SK-N-SH (cell line): Measurements from ENCODE around the gene ADAMTSL1. TPM values are rescaled to one million over a fixed set of nuclear protein-coding genes. Genes with fewer than 3 reads are reported as not detected.

Experiments
- CTCF ChIA-PET: fragments of 300-600, 350-600 bp; formaldehyde crosslinking; extraction: SDS; loops from one replicate; lab custom pipeline; 2021; lab: Yijun Ruan, JAX
- POLR2A ChIA-PET: fragments of 350-600 bp; sonication (Branson Sonifier 250); formaldehyde crosslinking; extraction: SDS; loops from one replicate; lab custom pipeline; 2020; ENCODE audit warnings: antibody characterized with exemption, inconsistent platforms; lab: Yijun Ruan, JAX
- DNase-seq: peaks from one replicate; pipeline ENCODE4 v3.0.0; 2012
- H2AFZ ChIP-seq: fragments of 200-600 bp; sonication (generic); 2 replicates; pipeline ENCODE4 v1.8.1; 2016; ENCODE audit warnings: antibody characterized with exemption, mild to moderate bottlenecking, low read depth
- H3F3A ChIP-seq: fragments of 200-600 bp; sonication (generic); replicated peaks from 2 replicates; pipeline ENCODE3; 2016; ENCODE audit warnings: antibody characterized with exemption, mild to moderate bottlenecking; ENCODE audit not compliant: insufficient read depth
- H3K27ac ChIP-seq, 2 experiments: fragments of 200-500 bp in 1 of 2; fragments of 200-600 bp in 1 of 2; sonication (Bioruptor generic) in 1 of 2; sonication (generic), shearing (Covaris generic) in 1 of 2; 2 replicates each; pipeline versions ENCODE4 v1.5.1 to v1.6.1; 2014 to 2016; ENCODE audit warnings: low read depth in 2 of 2, inconsistent platforms in 1 of 2, low read length in 1 of 2, mild to moderate bottlenecking in 1 of 2, mixed read lengths in 1 of 2
- H3K27me3 ChIP-seq: fragments of 200-600 bp; sonication (generic), shearing (Covaris generic); 2 replicates; pipeline ENCODE4 v1.6.1; 2016; ENCODE audit warnings: mixed run types; ENCODE audit not compliant: insufficient read depth
- H3K36me3 ChIP-seq, 2 experiments: fragments of 200-500 bp in 1 of 2; fragments of 200-600 bp in 1 of 2; sonication (Bioruptor generic) in 1 of 2; sonication (generic) in 1 of 2; replicated peaks in 1 of 2; 2 replicates each; pipeline versions ENCODE3 to v1.5.1; 2014 to 2016; ENCODE audit warnings: low read length in 1 of 2, mild to moderate bottlenecking in 1 of 2; ENCODE audit not compliant: insufficient read depth in 2 of 2, control insufficient read depth in 1 of 2
- H3K4me1 ChIP-seq, 2 experiments: fragments of 200-500 bp in 1 of 2; fragments of 200-600 bp in 1 of 2; sonication (Bioruptor generic) in 1 of 2; sonication (generic), shearing (Covaris generic) in 1 of 2; 2 replicates each; pipeline versions ENCODE4 v1.5.1 to v1.6.1; 2014 to 2016; ENCODE audit warnings: low read depth in 1 of 2, low read length in 1 of 2, mixed run types in 1 of 2; ENCODE audit not compliant: insufficient read depth in 2 of 2, control insufficient read depth in 1 of 2
- H3K4me2 ChIP-seq: fragments of 200-600 bp; sonication (generic), shearing (Covaris generic); 2 replicates; pipeline ENCODE4 v1.6.1; 2017; ENCODE audit warnings: mixed run types
- H3K4me3 ChIP-seq, 2 experiments: fragments of 200-500 bp in 1 of 2; fragments of 200-600 bp in 1 of 2; sonication (Bioruptor generic) in 1 of 2; sonication (generic), shearing (Covaris generic) in 1 of 2; 2 replicates each; pipeline versions ENCODE4 v1.5.1 to v1.8.1; 2014 to 2016; ENCODE audit warnings: low read depth in 2 of 2, inconsistent platforms in 1 of 2, low read length in 1 of 2, mild to moderate bottlenecking in 1 of 2, mixed read lengths in 1 of 2, moderate library complexity in 1 of 2
- H3K79me2 ChIP-seq: fragments of 200-600 bp; sonication (generic); 2 replicates; pipeline ENCODE4 v1.8.1; 2017; ENCODE audit warnings: mild to moderate bottlenecking; ENCODE audit not compliant: insufficient read depth
- H3K9ac ChIP-seq: fragments of 200-600 bp; sonication (generic); 2 replicates; pipeline ENCODE4 v1.6.1; 2017; ENCODE audit warnings: mixed run types
- H3K9me2 ChIP-seq: fragments of 200-600 bp; sonication (generic); 2 replicates; pipeline ENCODE4 v1.6.1; 2017; ENCODE audit warnings: mixed run types
- H3K9me3 ChIP-seq: fragments of 200-600 bp; sonication (generic); 2 replicates; pipeline ENCODE4 v1.6.1; 2017; ENCODE audit warnings: mixed run types, mild to moderate bottlenecking, moderate library complexity
- H4K20me1 ChIP-seq: fragments of 200-600 bp; sonication (generic); 2 replicates; pipeline ENCODE4 v1.6.1; 2017; ENCODE audit warnings: mild to moderate bottlenecking, mixed run types; ENCODE audit not compliant: insufficient read depth
- CHD2 ChIP-seq: fragments of 150-350 bp; IDR thresholded peaks from 2 replicates; pipeline ENCODE4 v1.6.1; 2018; ENCODE audit warnings: low read length; ENCODE audit not compliant: partially characterized antibody
- ELF1 ChIP-seq: IDR thresholded peaks from 2 replicates; pipeline ENCODE4 v1.4.0; 2012
- EZH2phosphoT487 ChIP-seq: fragments of 200-600 bp; sonication (generic); IDR thresholded peaks from 2 replicates; pipeline ENCODE4 v1.6.1; 2017; ENCODE audit warnings: low read depth, mixed run types, mild to moderate bottlenecking, antibody characterized with exemption, moderate library complexity, borderline replicate concordance
- FOXM1 ChIP-seq: IDR thresholded peaks from 2 replicates; pipeline ENCODE4 v1.4.0; 2012; ENCODE audit warnings: low read depth, mild to moderate bottlenecking
- GABPA ChIP-seq: IDR thresholded peaks from 2 replicates; pipeline ENCODE4 v1.4.0; 2012; ENCODE audit warnings: low read depth, mild to moderate bottlenecking
- NRF1 ChIP-seq: IDR thresholded peaks from 2 replicates; pipeline ENCODE4 v1.6.1; 2012; ENCODE audit warnings: low read depth, mild to moderate bottlenecking, low read length
- POLR2AphosphoS5 ChIP-seq: IDR thresholded peaks from 2 replicates; pipeline ENCODE4 v1.6.1; 2012; ENCODE audit warnings: low read depth, low read length
- SMC3 ChIP-seq: IDR thresholded peaks from 2 replicates; pipeline ENCODE4 v1.6.1; 2012; ENCODE audit warnings: low read depth, low read length, improper control_type of control experiment
- TEAD4 ChIP-seq: IDR thresholded peaks from 2 replicates; pipeline ENCODE4 v1.4.0; 2012; ENCODE audit warnings: mild to moderate bottlenecking, borderline replicate concordance; ENCODE audit not compliant: insufficient read depth
- WGBS: methylation state at CpG from one replicate; pipeline ENCODE4 v1.1.6; 2017; ENCODE audit warnings: low lambda C conversion rate; 5-methylcytosine and 5-hydroxymethylcytosine counted together
- polyA plus RNA-seq, 3 experiments: library from polyadenylated mRNA; depleted of rRNA; stranded (reverse); fragments of >200 nt; gene quantifications; 2 replicates each; pipeline ENCODE4 v1.2.3, GENCODE V29; 2012
- TF ChIP-seq, protein P1 (sequence below): IDR thresholded peaks from 2 replicates; pipeline ENCODE4 v1.4.0; 2012; ENCODE audit warnings: low read depth
- TF ChIP-seq, protein P2 (sequence below): IDR thresholded peaks from 2 replicates; pipeline ENCODE4 v1.4.0; 2012; ENCODE audit warnings: low read depth, borderline replicate concordance

The ADAMTSL1 gene
- polyA plus RNA-seq, 1 of the 3 experiments (the other 2 are of a cell fraction): 114 TPM

DNA sequence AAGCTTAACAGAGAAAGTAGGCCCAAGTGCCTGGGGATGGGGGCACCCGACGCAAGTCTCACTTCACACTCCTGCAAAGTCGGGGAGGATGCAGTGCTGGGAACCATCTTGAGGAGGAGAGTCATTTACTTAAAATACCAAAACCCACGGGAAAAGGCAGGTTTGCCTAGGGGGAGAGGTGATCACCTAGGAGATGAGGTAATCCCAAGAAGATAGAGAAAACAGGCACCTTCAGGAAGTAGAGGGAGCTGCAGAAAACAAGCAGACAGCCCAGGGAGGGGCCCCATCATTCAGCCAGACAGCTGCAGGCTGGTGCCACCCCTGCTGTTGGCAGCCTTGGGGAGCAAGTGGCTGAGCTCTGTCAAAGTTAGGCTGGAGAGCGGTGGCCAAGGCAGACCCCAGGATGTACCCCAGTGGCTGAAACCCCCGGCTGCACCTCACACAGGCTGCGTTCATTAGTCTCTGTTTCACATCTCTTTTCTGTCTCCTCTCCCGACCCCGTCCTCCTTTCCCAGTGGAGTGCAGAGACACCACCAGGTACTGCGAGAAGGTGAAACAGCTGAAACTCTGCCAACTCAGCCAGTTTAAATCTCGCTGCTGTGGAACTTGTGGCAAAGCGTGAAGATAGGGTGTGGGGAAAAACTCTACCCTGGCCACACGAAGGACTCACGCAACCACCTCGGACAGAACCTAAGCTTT lies 434.1 kb downstream of the ADAMTSL1 start:
- peaks cover 0 to 14% of the 10 kb centered on the region in 2 experiments; a peak in 1 of 4 replicates for H3K4me1 ChIP-seq
- H3K4me3 ChIP-seq: no peak overlapping the region
- 89% methylated on average over 15 of the region's 15 CpGs for WGBS
- H3K9me2 ChIP-seq: no peaks in the 10 kb centered on the region
- no peak overlapping the region for H3K9ac ChIP-seq
- peaks cover 23% of the 10 kb centered on the region for H3F3A ChIP-seq
- POLR2A ChIA-PET: no interaction called here
- peaks cover 3 to 20% of the 10 kb centered on the region in 2 experiments for H3K36me3 ChIP-seq
- no peak for DNase-seq
- H2AFZ ChIP-seq: no peak overlapping the region
- TF ChIP-seq CHD2: no peak
- TF ChIP-seq POLR2AphosphoS5: no peak
- no peak for TF ChIP-seq NRF1
- TF ChIP-seq, all 33 proteins: peak for 0
- H3K79me2 ChIP-seq: no peaks in the 10 kb centered on the region
- no peaks in the 10 kb centered on the region for H4K20me1 ChIP-seq
- CTCF ChIA-PET: interaction anchor here (0.7 to 0.9 kb wide), 2 partner anchors 33 to 83 kb away, joined by 3 read pairs; no protein-coding TSS in a partner anchor
- H3K4me2 ChIP-seq: no peak overlapping the region
- H3K27ac ChIP-seq: no peak overlapping the region
- H3K27me3 ChIP-seq: no peaks in the 10 kb centered on the region
- no peaks in the 10 kb centered on the region for H3K9me3 ChIP-seq

DNA sequence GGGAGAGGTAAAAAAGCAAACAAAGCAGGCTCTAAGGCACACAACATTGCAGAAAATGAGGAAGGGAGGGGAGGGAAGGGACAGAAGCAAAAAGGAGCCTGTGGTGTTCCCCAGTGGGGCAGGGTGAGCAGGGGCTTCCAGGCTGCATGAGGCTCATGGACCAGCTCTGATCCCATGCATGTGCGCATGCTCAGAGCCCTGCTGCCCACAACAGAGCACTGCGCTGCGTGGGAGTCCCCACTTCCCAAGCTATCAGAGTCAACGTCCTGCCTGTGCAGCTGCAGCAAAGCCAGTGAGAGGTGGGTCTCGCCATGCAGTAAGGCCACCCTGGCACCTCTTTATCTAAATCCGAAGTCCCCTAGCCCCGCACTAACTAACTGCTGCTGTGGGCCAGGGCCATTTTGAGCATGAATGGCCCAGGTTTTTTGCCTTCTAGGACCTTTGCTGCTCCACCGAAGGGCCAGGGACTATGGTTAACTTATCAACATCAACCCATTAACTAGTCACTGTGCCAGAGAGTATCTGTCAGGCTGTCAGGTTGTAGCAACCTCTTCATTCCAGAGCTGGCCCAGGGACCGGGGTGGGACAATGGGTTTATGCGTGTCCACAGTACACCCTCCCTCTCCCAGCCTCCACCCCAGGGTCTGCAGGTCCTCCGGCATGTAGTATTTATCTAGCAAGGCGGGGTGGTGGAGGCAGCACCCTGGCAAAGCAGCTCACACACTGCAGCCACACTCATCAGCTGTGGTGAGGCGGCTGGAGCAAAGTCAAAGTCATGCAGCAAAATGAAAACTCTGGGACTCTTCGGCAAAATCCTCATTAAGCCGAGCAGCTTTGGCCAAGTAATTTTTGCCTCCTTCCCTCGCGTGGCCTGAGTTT lies 435.4 kb downstream of the ADAMTSL1 start:
- Histone ChIP-seq H3K9me2 (no peaks in the 10 kb centered on the region), H3F3A (peaks cover 14% of the 10 kb centered on the region), H3K36me3 (peaks cover 3 to 19% of the 10 kb centered on the region in 2 experiments), H3K9ac (no peak overlapping the region), H3K4me1 (peaks cover 0 to 14% of the 10 kb centered on the region in 2 experiments; a peak in 2 of 4 replicates), H3K27ac (no peak overlapping the region), H3K9me3 (no peaks in the 10 kb centered on the region), H3K27me3 (no peaks in the 10 kb centered on the region), H3K79me2 (no peaks in the 10 kb centered on the region), H3K4me3 (no peak overlapping the region), H3K4me2 (no peak overlapping the region), H2AFZ (no peak overlapping the region), H4K20me1 (no peaks in the 10 kb centered on the region)
- DNase-seq: no peak
- TF ChIP-seq TEAD4: no peak
- no peak for TF ChIP-seq ELF1
- TF ChIP-seq, protein P1, sequence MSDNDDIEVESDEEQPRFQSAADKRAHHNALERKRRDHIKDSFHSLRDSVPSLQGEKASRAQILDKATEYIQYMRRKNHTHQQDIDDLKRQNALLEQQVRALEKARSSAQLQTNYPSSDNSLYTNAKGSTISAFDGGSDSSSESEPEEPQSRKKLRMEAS: no peak
- ChIA-PET CTCF (interaction anchor here (0.9 kb wide), 1 partner anchor 31 kb away, joined by 3 read pairs; no protein-coding TSS in a partner anchor), POLR2A (no interaction called here)
- 94% methylated on average over 11 of the region's 17 CpGs for WGBS

DNA sequence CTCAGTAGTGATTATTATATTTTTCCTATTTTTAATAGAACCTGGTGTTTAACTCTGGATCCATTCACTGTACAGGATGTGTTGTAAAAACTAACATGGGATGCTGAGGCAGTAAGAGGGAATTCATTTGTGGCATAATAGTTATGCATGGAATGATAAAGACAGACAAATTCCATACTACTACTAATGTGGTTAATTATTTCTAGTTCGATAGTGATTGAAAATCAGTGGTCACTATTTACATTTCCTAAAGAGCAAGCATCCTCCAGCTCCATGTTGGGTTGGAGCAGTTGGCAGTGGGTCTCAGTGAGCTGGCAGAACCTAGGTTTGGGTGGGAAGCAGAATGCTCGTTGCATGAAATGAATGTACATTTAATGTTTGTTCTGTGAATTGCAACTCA lies 436.5 kb downstream of the ADAMTSL1 start:
- DNase-seq: no peak
- no peak overlapping the region for H3K4me2 ChIP-seq
- H3K27me3 ChIP-seq: no peaks in the 10 kb centered on the region
- no peak overlapping the region for H2AFZ ChIP-seq
- no peak overlapping the region for H3K27ac ChIP-seq
- peaks cover 7% of the 10 kb centered on the region for H3F3A ChIP-seq
- no peaks in the 10 kb centered on the region for H3K9me3 ChIP-seq
- CTCF ChIA-PET: interaction anchor here (0.9 to 1.5 kb wide), 2 partner anchors 11 to 655 kb away, joined by 3 read pairs; no protein-coding TSS in a partner anchor
- TF ChIP-seq SMC3 (no peak), EZH2phosphoT487 (no peak), POLR2AphosphoS5 (no peak), GABPA (no peak), FOXM1 (no peak)
- TF ChIP-seq, protein P2, sequence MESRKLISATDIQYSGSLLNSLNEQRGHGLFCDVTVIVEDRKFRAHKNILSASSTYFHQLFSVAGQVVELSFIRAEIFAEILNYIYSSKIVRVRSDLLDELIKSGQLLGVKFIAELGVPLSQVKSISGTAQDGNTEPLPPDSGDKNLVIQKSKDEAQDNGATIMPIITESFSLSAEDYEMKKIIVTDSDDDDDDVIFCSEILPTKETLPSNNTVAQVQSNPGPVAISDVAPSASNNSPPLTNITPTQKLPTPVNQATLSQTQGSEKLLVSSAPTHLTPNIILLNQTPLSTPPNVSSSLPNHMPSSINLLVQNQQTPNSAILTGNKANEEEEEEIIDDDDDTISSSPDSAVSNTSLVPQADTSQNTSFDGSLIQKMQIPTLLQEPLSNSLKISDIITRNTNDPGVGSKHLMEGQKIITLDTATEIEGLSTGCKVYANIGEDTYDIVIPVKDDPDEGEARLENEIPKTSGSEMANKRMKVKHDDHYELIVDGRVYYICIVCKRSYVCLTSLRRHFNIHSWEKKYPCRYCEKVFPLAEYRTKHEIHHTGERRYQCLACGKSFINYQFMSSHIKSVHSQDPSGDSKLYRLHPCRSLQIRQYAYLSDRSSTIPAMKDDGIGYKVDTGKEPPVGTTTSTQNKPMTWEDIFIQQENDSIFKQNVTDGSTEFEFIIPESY: no peak
- H3K36me3 ChIP-seq: peaks cover 3 to 19% of the 10 kb centered on the region in 2 experiments
- 67% methylated on average over 2 of the region's 2 CpGs for WGBS
- POLR2A ChIA-PET: no interaction called here
- peaks cover 4 to 14% of the 10 kb centered on the region in 2 experiments; a peak in 2 of 4 replicates for H3K4me1 ChIP-seq
- H3K79me2 ChIP-seq: no peaks in the 10 kb centered on the region
- no peak overlapping the region for H3K9ac ChIP-seq
- H4K20me1 ChIP-seq: no peaks in the 10 kb centered on the region
- H3K4me3 ChIP-seq: no peak overlapping the region
- H3K9me2 ChIP-seq: no peaks in the 10 kb centered on the region
